Chondrocyte (in vitro differentiated cells): Measurements from ENCODE around the gene GNAI1. TPM values are rescaled to one million over a fixed set of nuclear protein-coding genes. Genes with fewer than 3 reads are reported as not detected.
A peak's percentile ranks its signal among the peaks of the same experiment; 100 is the strongest.
"Not testable (repeated sequence)": the region's sequence is repeated elsewhere in the genome, so short reads cannot be mapped to it uniquely, and the experiment has no call there.

ENCODE experiments used
- DNase-seq: peaks from one replicate; pipeline ENCODE4 v3.0.0; 2021; ENCODE audit warnings: mixed read lengths, low spot score
- H3K27ac Mint-ChIP-seq: one replicate; pipeline ENCODE4 v1.8.0; 2021; ENCODE audit warnings: mild to moderate bottlenecking, moderate library complexity, mixed read lengths; ENCODE audit not compliant: unreplicated experiment
- H3K27me3 Mint-ChIP-seq: 2 replicates; pipeline ENCODE4 v1.8.0; 2021; ENCODE audit warnings: low read depth, mixed read lengths
- H3K36me3 Mint-ChIP-seq: 2 replicates; pipeline ENCODE4 v1.8.0; 2021; ENCODE audit warnings: low read depth, mixed read lengths
- H3K4me1 Mint-ChIP-seq: 2 replicates; pipeline ENCODE4 v1.8.0; 2021; ENCODE audit warnings: low read depth, mild to moderate bottlenecking, mixed read lengths
- H3K4me3 Mint-ChIP-seq: one replicate; pipeline ENCODE4 v1.8.0; 2021; ENCODE audit warnings: mild to moderate bottlenecking, moderate library complexity, mixed read lengths; ENCODE audit not compliant: unreplicated experiment
- H3K9me3 Mint-ChIP-seq: 2 replicates; pipeline ENCODE4 v1.8.0; 2021; ENCODE audit warnings: low read depth, mixed read lengths
- CTCF ChIP-seq: fragments of 200-600 bp; sonication (generic); IDR thresholded peaks from 2 replicates; pipeline ENCODE4 v1.5.0; 2021; ENCODE audit warnings: antibody characterized with exemption, mild to moderate bottlenecking, moderate library complexity
- total RNA-seq: library from RNA; stranded (reverse); gene quantifications from 3 replicates; pipeline ENCODE4 v1.2.1, GENCODE V29; 2021

Gene GNAI1
- total RNA-seq, 1 donor from 2014 or later: 27.4 TPM

- no peak for TF ChIP-seq CTCF
- H3K4me3 Mint-ChIP-seq: no peak overlapping the region
- no peaks in the 10 kb centered on the region for H3K9me3 Mint-ChIP-seq
- no peaks in the 10 kb centered on the region for H3K36me3 Mint-ChIP-seq
- H3K27ac Mint-ChIP-seq: no peak overlapping the region
- H3K4me1 Mint-ChIP-seq: peaks cover 35% of the 10 kb centered on the region
- H3K27me3 Mint-ChIP-seq: no peaks in the 10 kb centered on the region
- DNase-seq: no peak
These were observed 18.8 kb downstream of the GNAI1 start for GRCh38 chr7:80153446-80153845.

- H3K27ac Mint-ChIP-seq: no peak overlapping the region
- DNase-seq: no peak
- TF ChIP-seq CTCF: no peak
- no peak overlapping the region for H3K4me3 Mint-ChIP-seq
- H3K4me1 Mint-ChIP-seq: peaks cover 37% of the 10 kb centered on the region
- H3K36me3 Mint-ChIP-seq: no peaks in the 10 kb centered on the region
- H3K27me3 Mint-ChIP-seq: no peaks in the 10 kb centered on the region
- no peaks in the 10 kb centered on the region for H3K9me3 Mint-ChIP-seq
These were observed 20.2 kb downstream of the GNAI1 start for GRCh38 chr7:80154656-80155333.

- no peak for DNase-seq
- Mint-ChIP-seq H3K27ac (no peak overlapping the region), H3K27me3 (no peaks in the 10 kb centered on the region), H3K36me3 (no peaks in the 10 kb centered on the region), H3K4me3 (no peak overlapping the region), H3K4me1 (peaks cover 37% of the 10 kb centered on the region), H3K9me3 (no peaks in the 10 kb centered on the region)
- no peak for TF ChIP-seq CTCF
These were observed 20.7 kb downstream of the GNAI1 start for GRCh38 chr7:80155374-80155773.

GRCh38 chr7:80157770-80158169 lies 23.1 kb downstream of the GNAI1 start:
- peak overlapping the region; percentile 32 for H3K27ac Mint-ChIP-seq
- not testable (repeated sequence) for H3K27me3 Mint-ChIP-seq, H3K36me3 Mint-ChIP-seq, H3K4me3 Mint-ChIP-seq, H3K9me3 Mint-ChIP-seq, DNase-seq
- peaks cover 29% of the 10 kb centered on the region for H3K4me1 Mint-ChIP-seq

- no peaks in the 10 kb centered on the region for H3K36me3 Mint-ChIP-seq
- peaks cover 23% of the 10 kb centered on the region for H3K4me1 Mint-ChIP-seq
- no peak for DNase-seq
- no peak overlapping the region for H3K27ac Mint-ChIP-seq
- peaks cover 2% of the 10 kb centered on the region for H3K9me3 Mint-ChIP-seq
- TF ChIP-seq CTCF: no peak
- no peak overlapping the region for H3K4me3 Mint-ChIP-seq
- H3K27me3 Mint-ChIP-seq: no peaks in the 10 kb centered on the region
These were observed 25.2 kb downstream of the GNAI1 start for GRCh38 chr7:80159802-80160201.

- Mint-ChIP-seq H3K9me3 (peaks cover 2% of the 10 kb centered on the region), H3K27me3 (no peaks in the 10 kb centered on the region), H3K36me3 (no peaks in the 10 kb centered on the region), H3K4me3 (no peak overlapping the region), H3K4me1 (peaks cover 28% of the 10 kb centered on the region), H3K27ac (no peak overlapping the region)
- DNase-seq: no peak
- no peak for TF ChIP-seq CTCF
These were observed 26.8 kb downstream of the GNAI1 start for GRCh38 chr7:80161466-80161865.
